Measurements from ENCODE around the gene WBP1. TPM values are rescaled to one million over a fixed set of nuclear protein-coding genes. Genes with fewer than 3 reads are reported as not detected.
"Not testable (repeated sequence)": the region's sequence is repeated elsewhere in the genome, so short reads cannot be mapped to it uniquely, and the experiment has no call there.

The WBP1 gene
- 10 to 100 TPM; 19.1 to 20.1 TPM for total RNA-seq

GRCh38 chr2:74458132-74458937 is at the start of gene WBP1:
Gene WBP1 (plus strand): TSS chr2:74458438. CDS start chr2:74458603, 165 bp downstream.
- H3K4me1 Mint-ChIP-seq = peaks cover 46% of the 10 kb centered on the region
- peaks cover 13% of the 10 kb centered on the region for H3K36me3 Mint-ChIP-seq
- H3K4me3 Mint-ChIP-seq = peak within 1 kb of the TSS; percentile 98
- DNase-seq = peak; percentile 99
- H3K27me3 Mint-ChIP-seq = peaks cover 5% of the 10 kb centered on the region
- H3K9me3 Mint-ChIP-seq = no peaks in the 10 kb centered on the region
- H3K27ac Mint-ChIP-seq = peak within 1 kb of the TSS; percentile 99

- DNase-seq = no peak
- Mint-ChIP-seq H3K27ac (no peak overlapping the region), H3K9me3 (no peaks in the 10 kb centered on the region), H3K36me3 (no peaks in the 10 kb centered on the region), H3K4me1 (peaks cover 12% of the 10 kb centered on the region), H3K27me3 (no peaks in the 10 kb centered on the region), H3K4me3 (no peak overlapping the region)
These were observed 45.1 kb upstream of the WBP1 start for GRCh38 chr2:74413001-74413698.

- peak overlapping the region; percentile 54 for H3K27ac Mint-ChIP-seq
These were observed 43.8 kb upstream of the WBP1 start for GRCh38 chr2:74414441-74414840.

GRCh38 chr2:74414881-74415761 is 43.1 kb upstream of the WBP1 start:
- Mint-ChIP-seq H3K27me3 (no peaks in the 10 kb centered on the region), H3K4me3 (peak overlapping the region; percentile 68), H3K4me1 (peaks cover 13% of the 10 kb centered on the region), H3K27ac (no peak overlapping the region), H3K9me3 (no peaks in the 10 kb centered on the region), H3K36me3 (no peaks in the 10 kb centered on the region)
- peak; percentile 30 for DNase-seq

More at GRCh38 chr2:74414441-74414840, 43.8 kb upstream of the WBP1 start:
- no peak for DNase-seq
- Mint-ChIP-seq H3K4me3 (peak overlapping the region; percentile 63), H3K36me3 (no peaks in the 10 kb centered on the region), H3K4me1 (peaks cover 12% of the 10 kb centered on the region), H3K27me3 (no peaks in the 10 kb centered on the region), H3K9me3 (no peaks in the 10 kb centered on the region)

GRCh38 chr2:74415762-74416395 is 42.4 kb upstream of the WBP1 start:
- Mint-ChIP-seq H3K27ac (no peak overlapping the region), H3K4me3 (peak overlapping the region; percentile 68), H3K27me3 (no peaks in the 10 kb centered on the region), H3K9me3 (no peaks in the 10 kb centered on the region), H3K4me1 (peaks cover 18% of the 10 kb centered on the region), H3K36me3 (no peaks in the 10 kb centered on the region)
- no peak for DNase-seq

- Mint-ChIP-seq H3K9me3 (no peaks in the 10 kb centered on the region), H3K4me3 (no peak overlapping the region), H3K36me3 (no peaks in the 10 kb centered on the region), H3K27me3 (no peaks in the 10 kb centered on the region), H3K27ac (no peak overlapping the region), H3K4me1 (peaks cover 21% of the 10 kb centered on the region)
- DNase-seq = no peak
These were observed 41.5 kb upstream of the WBP1 start for GRCh38 chr2:74416778-74417177.

GRCh38 chr2:74417197-74417596 is 41.0 kb upstream of the WBP1 start:
- DNase-seq = no peak
- Mint-ChIP-seq H3K27ac (no peak overlapping the region), H3K4me1 (peaks cover 21% of the 10 kb centered on the region), H3K9me3 (no peaks in the 10 kb centered on the region), H3K4me3 (no peak overlapping the region), H3K36me3 (no peaks in the 10 kb centered on the region), H3K27me3 (no peaks in the 10 kb centered on the region)

- no peak for DNase-seq
- peaks cover 22% of the 10 kb centered on the region for H3K4me1 Mint-ChIP-seq
- H3K4me3 Mint-ChIP-seq = no peak overlapping the region
- no peaks in the 10 kb centered on the region for H3K27me3 Mint-ChIP-seq
- no peaks in the 10 kb centered on the region for H3K9me3 Mint-ChIP-seq
- no peak overlapping the region for H3K27ac Mint-ChIP-seq
- no peaks in the 10 kb centered on the region for H3K36me3 Mint-ChIP-seq
These were observed 40.5 kb upstream of the WBP1 start for GRCh38 chr2:74417763-74418162.

- no peak overlapping the region for H3K4me3 Mint-ChIP-seq
- peaks cover 5% of the 10 kb centered on the region for H3K36me3 Mint-ChIP-seq
- H3K27ac Mint-ChIP-seq = no peak overlapping the region
- no peak for DNase-seq
- peaks cover 23% of the 10 kb centered on the region for H3K4me1 Mint-ChIP-seq
- H3K9me3 Mint-ChIP-seq = no peaks in the 10 kb centered on the region
- H3K27me3 Mint-ChIP-seq = no peaks in the 10 kb centered on the region
These were observed 39.9 kb upstream of the WBP1 start for GRCh38 chr2:74418312-74418711.

GRCh38 chr2:74419345-74419744 is 38.9 kb upstream of the WBP1 start:
- Mint-ChIP-seq H3K4me3 (no peak overlapping the region), H3K36me3 (peaks cover 10% of the 10 kb centered on the region), H3K27me3 (no peaks in the 10 kb centered on the region), H3K9me3 (no peaks in the 10 kb centered on the region), H3K4me1 (peaks cover 20% of the 10 kb centered on the region), H3K27ac (no peak overlapping the region)
- no peak for DNase-seq

- Mint-ChIP-seq H3K4me1 (peaks cover 19% of the 10 kb centered on the region), H3K27me3 (no peaks in the 10 kb centered on the region), H3K4me3 (peak overlapping the region; percentile 15), H3K36me3 (peaks cover 11% of the 10 kb centered on the region), H3K27ac (peak overlapping the region; percentile 15), H3K9me3 (no peaks in the 10 kb centered on the region)
- DNase-seq = no peak
These were observed 38.2 kb upstream of the WBP1 start for GRCh38 chr2:74420006-74420405.

- not testable (repeated sequence) for H3K27me3 Mint-ChIP-seq
These were observed 37.7 kb upstream of the WBP1 start for GRCh38 chr2:74420443-74421103.

GRCh38 chr2:74421221-74421870 is 36.9 kb upstream of the WBP1 start, which contains the start of the genes C2orf81 and WDR54:
Gene C2orf81 (minus strand): TSS chr2:74421619. CDS start chr2:74421560, 59 bp downstream.
Gene WDR54 (plus strand): TSS chr2:74421730. CDS start chr2:74422154, 424 bp downstream.
- Mint-ChIP-seq H3K4me3 (peak within 1 kb of the TSS; percentile 96), H3K27me3 (no peaks in the 10 kb centered on the region), H3K4me1 (peaks cover 13% of the 10 kb centered on the region), H3K36me3 (peaks cover 15% of the 10 kb centered on the region), H3K9me3 (no peaks in the 10 kb centered on the region), H3K27ac (peak within 1 kb of the TSS; percentile 95)
- peak; percentile 98 for DNase-seq

More at GRCh38 chr2:74420443-74421103, 37.7 kb upstream of the WBP1 start:
- Mint-ChIP-seq H3K27ac (peak overlapping the region; percentile 87), H3K4me3 (peak overlapping the region; percentile 96), H3K4me1 (peaks cover 17% of the 10 kb centered on the region), H3K36me3 (peaks cover 15% of the 10 kb centered on the region)
- H3K9me3 Mint-ChIP-seq, DNase-seq: not testable (repeated sequence)
